Heart left ventricle (tissue), 13 donors: ENCODE results near the gene RAP2B.

Experiments
- POLR2A ChIP-seq, 2 donors: fragments of 450-650 bp; IDR thresholded peaks; one replicate each; pipeline ENCODE4 v1.6.1; 2017; ENCODE audit warnings: antibody characterized with exemption in 2 of 2, mild to moderate bottlenecking in 2 of 2, moderate library complexity in 2 of 2
- TF ChIP-seq, protein P1 (sequence below), 12 donors: fragments of 200-600 bp; sonication (generic) in 4 of 12; IDR thresholded peaks; one replicate each; pipeline versions ENCODE4 v1.5.0 to v1.8.0; 2018 to 2022; ENCODE audit warnings: antibody characterized with exemption in 12 of 12, mild to moderate bottlenecking in 5 of 12
- donor health status: ischemic (EF 13 %, LVEDD 7.1; RV severe dilation, severe dysfunction).
- donor health status: DM: no; HTN: yes; CAD: no.
- donor health status: DM: no; HTN: no; CAD: no.
- donor health status: ischemic (EF 25% LVEDD 6.9; RV normal size, moderate dysfunction).
- donor health status: ischemic (EF 25% LVEDD 5.7; RV mildly dilated, moderate dysfunction).
- donor health status: ischemic (EF 35%, LVEDD 5.7; RV mildly dilated, moderate dysfunction).
- donor health status: nonischemic (EF 11% LVEDD 7.7; RV severe dilation, severe dysfunction).
- donor health status: DM: yes; HTN: yes; CAD: no.
- donor health status: PGD.
- donor health status: ischemic (EF 29% LVEDD 5.4; RV normal size, mild dysfunction).
- donor health status: nonischemic (EF 23%, LVEDD 6.1; RV moderate dilation, normal function).

DNA sequence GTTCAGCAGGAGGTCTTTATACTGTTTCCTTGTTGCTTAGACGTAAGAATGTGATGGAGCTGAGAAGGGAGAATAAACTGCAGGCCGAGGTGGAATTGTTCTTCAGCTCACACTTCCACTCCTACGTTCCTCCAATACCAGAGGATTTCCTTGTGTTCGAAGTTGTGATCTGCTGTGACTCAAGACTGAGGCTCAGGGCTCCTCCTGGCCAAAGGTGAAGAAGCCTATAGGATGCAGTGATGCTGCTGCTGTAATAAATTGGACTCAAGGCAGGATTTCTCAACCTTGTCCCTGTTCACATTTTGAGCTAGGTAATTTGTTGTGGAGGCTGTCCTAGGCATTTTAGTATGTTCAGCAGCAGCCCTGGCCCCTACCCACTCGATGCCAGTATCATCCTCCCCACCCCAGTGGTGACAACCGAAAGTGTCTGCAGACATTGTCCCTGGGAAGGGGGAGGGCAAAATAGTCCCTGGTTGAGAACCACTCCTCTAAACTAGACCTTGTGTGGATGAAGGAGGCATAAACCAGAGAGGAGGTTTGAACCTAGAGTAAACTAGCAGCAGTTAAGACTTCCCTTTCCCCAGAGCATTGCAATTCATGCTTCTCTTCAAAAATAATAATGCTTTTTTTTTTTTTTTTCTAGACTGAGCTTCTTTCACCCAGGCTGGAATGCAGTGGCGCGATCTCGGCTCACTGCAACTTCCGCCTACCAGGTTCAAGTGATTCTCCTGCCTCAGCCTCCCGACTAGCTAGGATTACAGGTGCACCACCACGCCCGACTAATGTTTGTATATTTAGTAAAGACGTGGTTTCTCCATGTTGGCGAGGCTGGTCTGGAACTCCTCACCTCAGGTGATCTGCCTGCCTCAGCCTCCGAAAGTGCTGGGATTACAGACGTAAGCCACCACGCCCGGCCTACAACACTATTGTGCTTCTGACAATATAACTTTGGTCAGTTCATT, 11.1 kb downstream of the RAP2B start:
- TF ChIP-seq POLR2A (IDR thresholded peaks at IDR 0.05), result no peak
- TF ChIP-seq, protein P1, sequence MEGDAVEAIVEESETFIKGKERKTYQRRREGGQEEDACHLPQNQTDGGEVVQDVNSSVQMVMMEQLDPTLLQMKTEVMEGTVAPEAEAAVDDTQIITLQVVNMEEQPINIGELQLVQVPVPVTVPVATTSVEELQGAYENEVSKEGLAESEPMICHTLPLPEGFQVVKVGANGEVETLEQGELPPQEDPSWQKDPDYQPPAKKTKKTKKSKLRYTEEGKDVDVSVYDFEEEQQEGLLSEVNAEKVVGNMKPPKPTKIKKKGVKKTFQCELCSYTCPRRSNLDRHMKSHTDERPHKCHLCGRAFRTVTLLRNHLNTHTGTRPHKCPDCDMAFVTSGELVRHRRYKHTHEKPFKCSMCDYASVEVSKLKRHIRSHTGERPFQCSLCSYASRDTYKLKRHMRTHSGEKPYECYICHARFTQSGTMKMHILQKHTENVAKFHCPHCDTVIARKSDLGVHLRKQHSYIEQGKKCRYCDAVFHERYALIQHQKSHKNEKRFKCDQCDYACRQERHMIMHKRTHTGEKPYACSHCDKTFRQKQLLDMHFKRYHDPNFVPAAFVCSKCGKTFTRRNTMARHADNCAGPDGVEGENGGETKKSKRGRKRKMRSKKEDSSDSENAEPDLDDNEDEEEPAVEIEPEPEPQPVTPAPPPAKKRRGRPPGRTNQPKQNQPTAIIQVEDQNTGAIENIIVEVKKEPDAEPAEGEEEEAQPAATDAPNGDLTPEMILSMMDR (IDR thresholded peaks at IDR 0.05), result no peak
